ENCODE data around the gene SIPA1L2. TPM values are rescaled to one million over a fixed set of nuclear protein-coding genes. Genes with fewer than 3 reads are reported as not detected.

Gene SIPA1L2
- total RNA-seq, 2 experiments from 2014 or later: 1.8 to 1.9 TPM

GRCh38 chr1:232587141-232588008, 42.6 kb downstream of the SIPA1L2 start:
- POLR2A ChIA-PET: no interaction called here
- Mint-ChIP-seq H3K27ac (no peak overlapping the region), H3K9me3 (no peaks in the 10 kb centered on the region), H3K4me3 (no peak overlapping the region), H3K36me3 (ENCODE audit: low read depth) (no peaks in the 10 kb centered on the region), H3K27me3 (no peaks in the 10 kb centered on the region), H3K4me1 (ENCODE audit: low read depth) (peaks cover 5% of the 10 kb centered on the region)
- DNase-seq: no peak
- CTCF ChIA-PET: no interaction called here
- Histone ChIP-seq H3K27ac (ENCODE audit: low read depth in 1 of 2, low read length in 2 of 2) (no peak overlapping the region), H3K4me1 (ENCODE audit: insufficient read depth, low read length) (peaks cover 5% of the 10 kb centered on the region), H3K36me3 (ENCODE audit: insufficient read depth, low read length) (no peaks in the 10 kb centered on the region), H3K4me3 (ENCODE audit: low read length) (no peak overlapping the region), H3K27me3 (ENCODE audit: control insufficient read depth in 1 of 2, insufficient read depth in 2 of 2, low read length in 2 of 2) (no peaks in the 10 kb centered on the region), H3K9me3 (ENCODE audit: control insufficient read depth in 1 of 2, insufficient read depth in 1 of 2, low read length in 2 of 2) (no peaks in the 10 kb centered on the region)
- no peak for ATAC-seq (ENCODE audit: poor library complexity)
- intact Hi-C loops (cut with DNase I, micrococcal nuclease): no loop called here
- no peak for TF ChIP-seq CTCF (IDR thresholded peaks at IDR 0.05)

- Histone ChIP-seq H3K27me3 (ENCODE audit: control insufficient read depth in 1 of 2, insufficient read depth in 2 of 2, low read length in 2 of 2) (no peaks in the 10 kb centered on the region), H3K36me3 (ENCODE audit: insufficient read depth, low read length) (no peaks in the 10 kb centered on the region), H3K27ac (ENCODE audit: low read depth in 1 of 2, low read length in 2 of 2) (no peak overlapping the region), H3K9me3 (ENCODE audit: control insufficient read depth in 1 of 2, insufficient read depth in 1 of 2, low read length in 2 of 2) (no peaks in the 10 kb centered on the region), H3K4me1 (ENCODE audit: insufficient read depth, low read length) (peaks cover 5% of the 10 kb centered on the region), H3K4me3 (ENCODE audit: low read length) (no peak overlapping the region)
- intact Hi-C loops (cut with DNase I, micrococcal nuclease): no loop called here
- ATAC-seq (ENCODE audit: poor library complexity) (no peak), DNase-seq (no peak)
- ChIA-PET CTCF (no interaction called here), POLR2A (no interaction called here)
- Mint-ChIP-seq H3K9me3 (no peaks in the 10 kb centered on the region), H3K36me3 (ENCODE audit: low read depth) (no peaks in the 10 kb centered on the region), H3K4me3 (no peak overlapping the region), H3K27ac (no peak overlapping the region), H3K4me1 (ENCODE audit: low read depth) (peaks cover 5% of the 10 kb centered on the region), H3K27me3 (no peaks in the 10 kb centered on the region)
- TF ChIP-seq CTCF (IDR thresholded peaks at IDR 0.05): no peak
These were observed 43.3 kb downstream of the SIPA1L2 start for GRCh38 chr1:232586679-232587078.

- Histone ChIP-seq H3K9me3 (ENCODE audit: control insufficient read depth in 1 of 2, insufficient read depth in 1 of 2, low read length in 2 of 2) (no peaks in the 10 kb centered on the region), H3K4me3 (ENCODE audit: low read length) (no peak overlapping the region), H3K4me1 (ENCODE audit: insufficient read depth, low read length) (peaks cover 6% of the 10 kb centered on the region), H3K36me3 (ENCODE audit: insufficient read depth, low read length) (no peaks in the 10 kb centered on the region), H3K27me3 (ENCODE audit: control insufficient read depth in 1 of 2, insufficient read depth in 2 of 2, low read length in 2 of 2) (no peaks in the 10 kb centered on the region), H3K27ac (ENCODE audit: low read depth in 1 of 2, low read length in 2 of 2) (no peak overlapping the region)
- peaks cover 11% of the 10 kb centered on the region for H3K4me1 Mint-ChIP-seq (ENCODE audit: low read depth)
- no peak overlapping the region for H3K4me3 Mint-ChIP-seq
- TF ChIP-seq CTCF (IDR thresholded peaks at IDR 0.05): no peak
- CTCF ChIA-PET: no interaction called here
- DNase-seq: no peak
- H3K36me3 Mint-ChIP-seq (ENCODE audit: low read depth): no peaks in the 10 kb centered on the region
- intact Hi-C loops (cut with DNase I, micrococcal nuclease): no loop called here
- no peak for ATAC-seq (ENCODE audit: poor library complexity)
- POLR2A ChIA-PET: no interaction called here
- H3K9me3 Mint-ChIP-seq: no peaks in the 10 kb centered on the region
- no peak overlapping the region for H3K27ac Mint-ChIP-seq
- H3K27me3 Mint-ChIP-seq: no peaks in the 10 kb centered on the region
These were observed 44.4 kb downstream of the SIPA1L2 start for GRCh38 chr1:232585486-232585885.

Data from CD4-positive, alpha-beta T cell (primary cell).